GM18499 (cell line): ENCODE results near the gene KCNJ10.

ENCODE experiments used
- ATAC-seq: cut with Tn5 transposase; IDR thresholded peaks from one replicate; pipeline ENCODE4 v1.9.1; 2021; ENCODE audit warnings: moderate number of reproducible peaks; ENCODE audit not compliant: insufficient read depth, unreplicated experiment

The KCNJ10 gene

DNA sequence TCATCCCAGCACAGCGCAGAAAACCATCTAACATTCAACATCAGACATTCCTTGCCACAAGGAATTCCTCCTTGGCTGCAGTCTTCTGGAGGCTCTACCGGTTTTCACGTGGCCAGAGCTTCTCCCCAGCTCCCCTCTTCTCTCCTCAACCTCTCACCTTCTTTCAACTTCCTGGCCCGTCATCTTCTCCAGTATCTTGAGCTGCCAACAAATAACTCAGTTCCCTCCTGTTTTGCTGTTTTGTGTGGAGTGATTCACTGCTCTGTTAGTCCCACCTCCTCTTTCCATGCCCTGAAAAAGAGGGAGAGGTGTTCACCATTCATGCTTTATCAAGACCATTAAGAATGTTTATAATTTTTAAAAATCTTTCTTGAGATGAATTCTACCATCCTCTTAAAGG, 70.8 kb downstream of the KCNJ10 start:
- no peak for ATAC-seq

DNA sequence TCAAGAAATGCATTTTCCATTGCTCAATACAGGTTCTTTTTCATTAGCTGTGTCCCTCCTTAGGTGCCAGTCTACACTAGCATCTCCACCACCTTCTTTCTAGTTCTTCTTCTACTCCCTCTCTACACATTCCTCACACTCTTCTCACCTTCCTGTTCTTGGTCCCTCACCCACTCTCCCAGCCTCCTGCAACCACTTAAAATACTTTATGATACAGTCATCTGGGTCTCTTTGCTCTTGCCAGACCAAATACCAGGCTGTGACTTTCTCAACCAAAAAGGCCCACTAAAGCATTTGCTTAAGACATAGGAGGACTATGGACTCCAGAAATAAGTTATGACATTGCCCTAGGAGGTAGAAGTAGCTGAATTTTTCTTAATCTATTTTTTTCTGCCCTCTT, 73.3 kb downstream of the KCNJ10 start:
- ATAC-seq = no peak

DNA sequence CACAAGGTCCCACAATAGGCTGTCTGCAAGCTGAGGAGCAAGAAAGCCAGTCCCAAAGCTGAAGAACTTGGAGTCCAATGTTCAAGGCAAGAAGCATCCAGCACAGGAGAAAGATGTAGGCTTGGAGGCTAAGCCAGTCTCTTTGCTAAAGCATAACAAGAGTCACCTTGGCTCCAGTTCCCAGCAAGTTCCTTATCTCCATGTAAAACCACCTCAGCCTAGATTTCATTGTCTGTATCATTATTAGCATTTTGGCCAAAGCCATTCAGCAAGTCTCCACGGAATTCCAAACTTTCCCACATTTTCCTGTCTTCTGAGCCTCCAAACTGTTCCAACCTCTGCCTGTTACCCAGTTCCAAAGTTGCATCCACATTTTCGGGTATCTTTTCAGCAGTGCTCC, 75.1 kb downstream of the KCNJ10 start:
- no peak for ATAC-seq

DNA sequence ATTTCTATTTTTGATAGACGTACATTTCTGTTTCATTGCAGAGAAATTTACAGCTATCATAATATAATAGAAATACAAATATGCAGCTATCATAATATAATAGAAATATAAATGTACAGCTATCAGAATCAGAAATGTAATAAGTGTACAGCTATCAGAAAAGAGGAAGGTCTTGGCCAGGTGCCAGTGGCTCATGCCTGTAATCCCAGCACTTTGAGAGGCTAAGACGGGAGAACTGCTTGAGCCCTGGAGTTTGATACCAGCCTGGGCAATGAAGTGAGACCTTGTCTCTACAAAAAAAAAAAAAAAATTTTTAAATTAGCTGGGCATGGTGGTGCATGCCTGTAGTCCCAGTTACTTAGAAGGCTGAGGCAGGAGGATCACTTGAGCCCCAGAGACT, 76.0 kb downstream of the KCNJ10 start:
- ATAC-seq = no peak

GRCh38 chr1:159992161-159992560, 77.8 kb downstream of the KCNJ10 start:
- ATAC-seq = no peak

DNA sequence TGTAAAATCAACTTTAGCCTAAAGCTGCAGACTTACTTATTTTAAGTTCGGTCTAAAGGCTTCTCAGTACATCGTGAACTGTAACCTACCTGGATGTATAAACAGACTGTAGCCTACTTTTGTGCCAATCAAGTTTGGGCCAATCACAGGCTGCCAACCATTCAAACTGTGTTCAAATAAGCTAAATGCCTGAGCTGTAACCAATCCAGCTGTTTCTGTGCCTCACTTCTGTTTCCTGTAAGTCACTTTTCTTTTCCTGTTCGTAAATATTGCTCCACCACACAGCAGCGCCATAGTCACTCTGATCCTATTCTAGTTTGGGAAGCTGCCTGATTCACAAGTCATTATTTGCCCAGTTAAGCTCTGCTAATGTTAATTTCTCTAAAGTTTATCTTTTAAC, 78.4 kb downstream of the KCNJ10 start:
- no peak for ATAC-seq

DNA sequence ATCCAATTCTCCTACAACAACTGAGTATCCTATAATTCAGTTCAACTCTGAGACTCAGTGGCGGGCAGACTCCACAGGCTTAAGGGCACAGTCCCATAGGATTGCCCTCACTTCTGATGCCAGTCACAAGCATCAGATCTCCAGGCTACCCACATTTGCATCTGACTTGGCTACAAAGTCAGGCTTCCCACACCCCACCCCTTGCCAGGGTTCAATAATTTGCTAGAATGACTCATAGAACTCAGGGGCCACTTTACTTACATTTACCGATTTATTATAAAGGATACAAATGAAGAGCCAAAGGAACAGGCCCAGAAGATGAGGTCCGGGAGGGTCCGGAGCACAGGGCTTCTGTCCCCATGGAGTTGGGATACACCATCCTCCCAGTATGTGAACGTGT, 80.0 kb downstream of the KCNJ10 start:
- ATAC-seq = no peak

DNA sequence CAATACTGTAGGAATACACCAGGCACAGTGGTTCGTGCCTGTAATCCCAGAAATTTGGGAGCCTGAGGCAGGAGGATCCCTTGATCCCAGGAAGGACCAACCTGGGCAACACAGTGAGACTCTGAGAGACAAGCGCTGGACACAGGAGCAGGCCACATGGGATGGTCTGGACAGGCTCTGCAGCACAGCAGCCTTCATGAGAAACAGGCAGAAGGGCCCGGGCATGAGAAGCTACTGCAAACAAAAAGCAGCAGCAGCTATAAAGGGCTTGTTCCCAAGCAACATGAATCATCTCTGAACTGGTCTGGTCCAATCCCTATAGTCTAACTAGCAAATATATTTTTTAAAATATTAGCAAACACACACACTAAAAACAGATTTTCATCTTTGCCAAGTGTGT, 80.4 kb downstream of the KCNJ10 start:
- no peak for ATAC-seq

DNA sequence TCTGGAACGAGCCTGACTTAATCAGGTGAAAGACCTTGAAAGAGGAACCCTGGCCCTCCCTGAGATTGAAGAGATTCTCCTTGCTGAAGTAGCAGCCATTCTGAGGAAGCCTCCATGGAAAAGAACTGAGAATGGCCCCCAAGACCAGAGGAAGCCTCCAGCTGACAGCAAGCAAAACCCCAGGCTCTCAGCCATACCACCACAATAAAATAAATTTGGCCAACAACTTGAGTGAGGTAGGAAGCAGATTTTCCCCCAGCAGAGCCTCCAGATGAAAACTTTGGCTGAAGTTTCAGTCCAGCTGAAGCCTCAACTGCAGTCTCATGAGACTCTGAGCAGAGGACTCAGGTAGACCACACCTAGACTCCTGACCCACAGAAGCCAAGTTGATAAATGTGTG, 82.0 kb downstream of the KCNJ10 start:
- no peak for ATAC-seq

DNA sequence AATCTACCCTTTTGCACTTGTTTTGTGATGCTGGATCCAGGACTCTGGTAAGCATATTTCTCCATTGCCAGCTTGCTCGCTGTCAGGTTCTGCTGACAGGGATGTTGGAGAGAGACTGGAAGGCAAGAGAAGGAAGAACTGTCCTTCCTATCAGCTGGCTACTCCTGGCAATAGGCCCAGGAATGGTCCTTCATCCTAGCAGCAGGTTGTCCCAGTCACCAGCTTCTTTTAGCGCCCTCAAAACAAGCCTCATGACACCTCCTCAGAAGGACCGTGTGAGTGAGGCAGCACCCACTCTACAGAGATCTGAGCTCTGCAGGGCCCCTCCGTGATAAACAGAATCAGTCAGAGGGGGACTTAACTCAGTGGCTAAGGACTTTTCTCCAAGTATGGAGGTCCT, 82.8 kb downstream of the KCNJ10 start:
- no peak for ATAC-seq

- ATAC-seq = no peak
Observed at GRCh38 chr1:159986531-159986930, 83.4 kb downstream of the KCNJ10 start.

DNA sequence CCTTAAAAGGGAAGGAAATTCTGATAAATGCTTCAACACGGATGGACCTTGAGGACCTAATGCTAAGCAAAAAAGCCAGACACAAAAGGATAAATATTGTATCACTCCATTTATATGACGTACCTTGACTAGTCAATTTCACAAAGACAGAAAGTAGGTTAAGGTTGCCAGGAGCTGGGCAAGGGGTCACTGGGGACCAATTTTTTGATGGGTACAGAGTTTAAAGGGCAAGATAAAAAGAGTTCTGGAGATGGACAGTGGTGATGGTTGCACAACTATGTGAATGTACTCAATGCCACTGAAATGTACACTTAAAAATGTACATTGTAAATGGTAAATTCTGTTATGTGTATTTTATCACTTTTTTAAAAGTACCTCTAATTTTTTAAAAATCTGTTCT, 83.9 kb downstream of the KCNJ10 start:
- ATAC-seq = no peak

- no peak for ATAC-seq
Observed at GRCh38 chr1:159985473-159985872, 84.5 kb downstream of the KCNJ10 start.

GRCh38 chr1:159983681-159984080, 86.3 kb downstream of the KCNJ10 start:
- ATAC-seq = no peak

DNA sequence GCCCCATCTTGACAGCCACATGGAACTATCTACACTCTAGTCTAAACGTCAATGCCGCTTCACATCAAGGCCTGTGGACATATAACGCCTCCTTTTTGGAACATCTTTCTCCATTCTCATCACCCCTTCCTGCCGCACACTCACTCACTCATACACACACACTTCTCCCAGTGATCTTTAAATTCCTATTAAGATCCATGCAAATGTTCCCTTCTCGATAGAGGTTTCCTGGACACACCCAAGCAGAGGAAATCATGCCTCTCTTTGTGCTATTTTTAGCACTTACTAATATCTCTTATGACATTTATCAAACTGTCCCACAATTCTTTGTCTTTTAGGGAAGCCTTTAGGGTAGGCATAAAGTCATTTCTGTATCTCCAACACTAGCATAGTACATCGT, 87.7 kb downstream of the KCNJ10 start:
- ATAC-seq = no peak

DNA sequence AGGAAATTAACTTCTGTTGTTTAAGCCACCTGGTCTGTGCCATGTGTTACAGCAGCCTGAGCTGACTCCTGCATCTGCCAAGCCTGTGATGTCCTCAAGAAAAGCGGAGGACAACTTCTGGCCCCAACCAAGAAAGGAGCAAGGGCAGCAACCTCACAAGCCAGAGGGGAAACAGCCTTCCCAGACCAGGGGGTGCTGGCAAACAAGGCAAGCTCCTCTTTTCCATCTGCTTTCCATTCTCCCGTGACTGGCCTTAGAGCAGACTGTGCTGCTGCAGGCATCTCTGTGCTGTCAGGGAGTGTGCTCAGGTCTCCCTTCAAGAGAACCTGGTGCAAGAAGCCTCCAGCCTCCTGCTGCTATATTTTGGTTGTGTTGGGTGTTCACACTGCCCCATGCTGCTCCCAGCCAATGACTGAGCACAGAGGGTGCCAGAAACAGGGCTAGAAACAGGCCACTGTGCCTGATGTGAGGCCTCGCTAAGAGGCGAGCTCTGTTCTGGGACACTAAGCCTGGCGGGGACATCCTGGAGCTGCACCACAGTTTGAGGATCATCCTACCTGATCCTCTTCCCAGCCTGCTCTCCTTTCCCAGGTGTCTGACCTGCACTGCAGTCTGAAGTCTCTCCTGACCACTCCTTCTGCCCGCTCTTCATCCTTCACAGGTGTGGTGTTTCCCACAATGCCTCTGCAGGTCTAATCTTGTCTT, 88.5 kb downstream of the KCNJ10 start:
- ATAC-seq = no peak

- no peak for ATAC-seq
Observed at GRCh38 chr1:159980786-159981185, 89.2 kb downstream of the KCNJ10 start.

GRCh38 chr1:159980076-159980475, 89.9 kb downstream of the KCNJ10 start:
- no peak for ATAC-seq

GRCh38 chr1:159979257-159979656, 90.7 kb downstream of the KCNJ10 start:
- no peak for ATAC-seq

DNA sequence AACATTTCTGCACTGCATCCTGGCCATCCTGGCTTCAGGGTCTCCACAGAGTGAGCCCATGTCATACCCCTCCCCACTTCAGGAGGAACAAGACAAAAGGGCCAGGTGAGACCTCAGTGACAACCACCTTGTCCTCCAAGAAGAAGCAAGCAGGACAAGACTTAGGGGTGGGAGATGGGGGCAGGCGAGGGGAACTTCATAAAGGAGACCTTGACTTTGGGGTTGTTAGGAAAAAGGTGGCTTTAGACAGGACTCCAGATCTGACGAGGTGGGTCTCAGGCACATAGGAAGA, 91.9 kb downstream of the KCNJ10 start:
- no peak for ATAC-seq

- ATAC-seq = no peak
Observed at GRCh38 chr1:159977364-159978106, 92.4 kb downstream of the KCNJ10 start.

DNA sequence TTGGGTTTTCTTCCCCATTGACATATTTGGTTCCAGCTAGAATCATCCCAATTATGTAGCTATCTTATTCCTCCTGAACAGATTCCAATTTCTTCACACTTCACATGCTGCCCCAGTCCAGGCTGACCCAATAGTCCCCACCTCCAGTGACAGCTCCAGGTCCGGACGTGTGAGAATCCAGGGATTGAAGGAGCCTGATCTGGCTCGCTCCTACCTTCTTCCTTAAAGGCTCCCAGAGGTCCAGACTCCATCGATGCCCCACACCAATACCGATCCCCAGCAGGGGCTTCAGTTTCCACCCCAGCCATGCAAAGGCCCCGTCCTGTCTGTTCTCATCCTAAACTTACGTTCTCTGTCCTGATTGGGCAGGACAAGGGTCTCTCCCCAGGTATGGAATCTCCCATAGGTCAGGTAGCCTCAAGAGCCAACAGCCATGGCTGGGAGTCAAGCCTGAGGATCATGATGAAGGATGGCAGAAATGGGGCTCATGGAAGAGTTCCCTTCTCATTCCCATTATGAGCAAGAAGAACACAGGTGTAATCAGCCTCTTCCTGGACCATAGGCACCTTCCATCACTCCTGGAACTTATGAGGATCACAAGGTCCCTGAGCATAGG, 95.5 kb downstream of the KCNJ10 start:
- ATAC-seq = no peak
